Spleen (tissue), 11 donors: Measurements from ENCODE around the gene CFAP43. TPM values are rescaled to one million over a fixed set of nuclear protein-coding genes. Genes with fewer than 3 reads are reported as not detected.

Source experiments
- DNase-seq: peaks from one replicate; pipeline ENCODE4 v3.0.0-alpha.2; 2020
- H3K27ac ChIP-seq, 8 donors: fragments of 200-600 bp; sonication (generic) in 7 of 8; 1 replicate in 4 of 8; 2 replicates in 4 of 8; pipeline versions ENCODE4 v1.5.0 to v1.8.0; 2016 to 2021; ENCODE audit warnings: inconsistent platforms in 4 of 8, mild to moderate bottlenecking in 4 of 8, moderate library complexity in 1 of 8
- H3K27me3 ChIP-seq, 7 donors: fragments of 200-600 bp; sonication (generic) in 6 of 7; replicated peaks in 1 of 7; 1 replicate in 4 of 7; 2 replicates in 3 of 7; pipeline versions ENCODE4 v1.5.0 to v1.8.0; 2016 to 2021; ENCODE audit warnings: inconsistent platforms in 3 of 7, mild to moderate bottlenecking in 1 of 7
- H3K36me3 ChIP-seq, 6 donors: fragments of 200-600 bp; sonication (generic) in 5 of 6; 1 replicate in 4 of 6; 2 replicates in 2 of 6; pipeline versions ENCODE4 v1.5.0 to v1.8.0; 2016 to 2021; ENCODE audit warnings: inconsistent platforms in 2 of 6
- H3K4me1 ChIP-seq, 6 donors: fragments of 200-600 bp; sonication (generic) in 5 of 6; 1 replicate in 3 of 6; 2 replicates in 3 of 6; pipeline versions ENCODE4 v1.5.0 to v1.8.0; 2016 to 2021; ENCODE audit warnings: inconsistent platforms in 3 of 6
- H3K4me3 ChIP-seq, 8 donors: fragments of 200-600 bp; sonication (generic) in 7 of 8; 1 replicate in 4 of 8; 2 replicates in 4 of 8; pipeline versions ENCODE4 v1.5.0 to v1.8.0; 2016 to 2021; ENCODE audit warnings: inconsistent platforms in 4 of 8, mild to moderate bottlenecking in 4 of 8, moderate library complexity in 2 of 8
- H3K9me3 ChIP-seq, 8 donors: fragments of 200-600 bp; sonication (generic) in 7 of 8; 1 replicate in 4 of 8; 2 replicates in 4 of 8; pipeline versions ENCODE4 v1.5.0 to v1.8.0; 2016 to 2021; ENCODE audit warnings: inconsistent platforms in 4 of 8
- POLR2A ChIP-seq, 3 donors: fragments of 450-650 bp; IDR thresholded peaks; one replicate each; pipeline ENCODE4 v1.5.1; 2017; ENCODE audit warnings: antibody characterized with exemption in 3 of 3, mild to moderate bottlenecking in 1 of 3
- POLR2AphosphoS5 ChIP-seq, 3 donors: sonication (generic); formaldehyde crosslinking; IDR thresholded peaks; one replicate each; pipeline ENCODE4 v1.5.1; 2017; ENCODE audit warnings: antibody characterized with exemption in 3 of 3
- WGBS, 5 donors: extraction: QIAGEN DNeasy Blood & Tissue Kit in 3 of 5; methylation state at CpG; one replicate each; pipeline versions ENCODE4 v1.1.5 to v1.1.7; 2013 to 2018; 5-methylcytosine and 5-hydroxymethylcytosine counted together
- intact Hi-C: fragments of 100-400 bp; cut with DNase I; formaldehyde crosslinking; loops from one replicate; pipeline ENCODE4 v1.15.0; 2023; ENCODE audit warnings: low total_unique reads
- polyA plus RNA-seq, 3 donors: library from polyadenylated mRNA; stranded (reverse); fragments of 200-250 nt; gene quantifications; one replicate each; pipeline ENCODE4 v1.2.1, GENCODE V29; 2013
- total RNA-seq, 7 donors: library from RNA; depleted of rRNA in 3 of 7; stranded (reverse); fragments of >200 nt in 3 of 7; fragmentation: NEBNext Ultra II Directional in 4 of 7; extraction: Animal tissue kit (Norgen Biotek cat#: 25700) in 4 of 7; gene quantifications; one replicate each; pipeline versions ENCODE4 v1.1.0 to v1.2.1, GENCODE V29; 2016 to 2021
- TF ChIP-seq, protein P1 (sequence below), 11 experiments: fragments of 200-600 bp in 7 of 11; fragments of 450-650 bp in 4 of 11; sonication (generic) in 4 of 11; IDR thresholded peaks in 8 of 11; conservative IDR thresholded peaks in 3 of 11; 1 replicate in 7 of 11; 2 replicates in 4 of 11; pipeline versions ENCODE4 v1.4.0 to v1.8.0; 2016 to 2021; ENCODE audit warnings: antibody characterized with exemption in 11 of 11, inconsistent platforms in 4 of 11, mild to moderate bottlenecking in 1 of 11
- donor health status: healthy with polysubstance abuse.
- donor health status: DM: no; HTN: no; CAD: no; lungs with moderate emphysema.
- donor health status: DM: no; HTN: no; CAD: no.
- donor health status: Bipolar disorder and iron deficiency.
- donor health status: healthy.
- donor health status: DM: no; HTN: no; CAD: no.
- donor health status: DM: yes; HTN: yes; CAD: no.

The CFAP43 gene
- total and polyA plus RNA-seq, 10 donors: 0.13 to 1.1 (median 0.25) TPM; not detected in 1

DNA sequence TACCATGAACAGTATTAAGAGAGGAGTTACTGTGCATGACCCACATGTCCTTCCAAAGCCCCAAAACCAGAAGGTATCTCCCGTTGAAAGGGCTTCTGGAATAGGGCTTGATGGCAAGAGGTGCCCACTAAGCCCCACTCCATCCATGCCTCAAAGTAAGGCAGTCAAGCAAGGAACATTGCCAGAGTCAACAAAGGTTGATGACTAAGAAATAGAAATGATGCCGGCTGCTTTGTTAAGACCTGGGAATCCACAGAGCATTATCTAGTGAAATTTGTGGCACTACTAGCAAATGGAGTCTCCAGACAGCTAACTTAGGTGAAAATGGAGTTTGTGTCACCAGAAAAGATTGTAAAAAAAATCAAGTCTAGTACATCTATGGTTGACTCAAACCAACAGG lies 104.0 kb downstream of the CFAP43 start:
- intact Hi-C loops: loop anchor here (10.0 kb wide), 2 partner anchors 163 to 213 kb away; partner anchors contain the start of genes SLK and STN1
- peaks cover 0 to 22% (median 6%) of the 10 kb centered on the region in 6 donors for H3K36me3 ChIP-seq
- DNase-seq: no peak
- H3K4me3 ChIP-seq: no peak overlapping the region
- TF ChIP-seq POLR2A (IDR thresholded peaks at IDR 0.05) (no peak), POLR2AphosphoS5 (IDR thresholded peaks at IDR 0.05) (no peak)
- TF ChIP-seq, protein P1, sequence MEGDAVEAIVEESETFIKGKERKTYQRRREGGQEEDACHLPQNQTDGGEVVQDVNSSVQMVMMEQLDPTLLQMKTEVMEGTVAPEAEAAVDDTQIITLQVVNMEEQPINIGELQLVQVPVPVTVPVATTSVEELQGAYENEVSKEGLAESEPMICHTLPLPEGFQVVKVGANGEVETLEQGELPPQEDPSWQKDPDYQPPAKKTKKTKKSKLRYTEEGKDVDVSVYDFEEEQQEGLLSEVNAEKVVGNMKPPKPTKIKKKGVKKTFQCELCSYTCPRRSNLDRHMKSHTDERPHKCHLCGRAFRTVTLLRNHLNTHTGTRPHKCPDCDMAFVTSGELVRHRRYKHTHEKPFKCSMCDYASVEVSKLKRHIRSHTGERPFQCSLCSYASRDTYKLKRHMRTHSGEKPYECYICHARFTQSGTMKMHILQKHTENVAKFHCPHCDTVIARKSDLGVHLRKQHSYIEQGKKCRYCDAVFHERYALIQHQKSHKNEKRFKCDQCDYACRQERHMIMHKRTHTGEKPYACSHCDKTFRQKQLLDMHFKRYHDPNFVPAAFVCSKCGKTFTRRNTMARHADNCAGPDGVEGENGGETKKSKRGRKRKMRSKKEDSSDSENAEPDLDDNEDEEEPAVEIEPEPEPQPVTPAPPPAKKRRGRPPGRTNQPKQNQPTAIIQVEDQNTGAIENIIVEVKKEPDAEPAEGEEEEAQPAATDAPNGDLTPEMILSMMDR (IDR thresholded peaks at IDR 0.05 in 8 of 11, conservative IDR thresholded peaks at IDR 0.05 in 3 of 11): no peak
- peaks cover 0 to 16% (median 4%) of the 10 kb centered on the region in 6 donors for H3K4me1 ChIP-seq
- whole genome bisulfite sequencing, 5 donors: 91 to 95% (median 92%) methylated on average over 2 of the region's 2 CpGs
- no peaks in the 10 kb centered on the region for H3K27me3 ChIP-seq
- no peaks in the 10 kb centered on the region for H3K9me3 ChIP-seq
- no peak overlapping the region for H3K27ac ChIP-seq

DNA sequence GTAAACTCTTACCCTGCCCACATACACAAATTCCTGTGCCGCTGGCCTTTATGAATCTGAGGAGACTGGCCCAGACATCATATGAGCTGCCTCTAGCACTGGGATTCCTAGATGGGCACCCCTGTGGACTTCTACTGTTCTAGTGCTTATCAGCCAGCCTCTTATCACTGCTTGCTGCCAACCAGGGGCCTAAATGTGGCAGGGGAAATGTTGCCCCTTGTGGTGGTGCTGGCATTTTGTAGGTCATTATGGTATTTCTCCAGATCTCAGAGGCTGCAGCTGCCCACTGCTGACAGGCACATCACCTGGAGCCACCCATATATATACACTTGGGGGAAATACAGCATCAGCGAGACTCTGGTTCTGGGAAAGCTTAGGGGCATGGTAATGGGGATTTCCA lies 104.8 kb downstream of the CFAP43 start:
- H3K27ac ChIP-seq: no peak overlapping the region
- DNase-seq: no peak
- H3K4me1 ChIP-seq: peaks cover 5 to 24% (median 12%) of the 10 kb centered on the region in 6 donors
- H3K27me3 ChIP-seq: no peaks in the 10 kb centered on the region
- intact Hi-C loops: loop anchor here (10.0 kb wide), 2 partner anchors 163 to 213 kb away; partner anchors contain the start of genes SLK and STN1
- H3K4me3 ChIP-seq: no peak overlapping the region
- peaks cover 0 to 22% (median 6%) of the 10 kb centered on the region in 6 donors for H3K36me3 ChIP-seq
- TF ChIP-seq POLR2A (IDR thresholded peaks at IDR 0.05): no peak
- TF ChIP-seq POLR2AphosphoS5 (IDR thresholded peaks at IDR 0.05): no peak
- TF ChIP-seq, protein P1 (IDR thresholded peaks at IDR 0.05 in 8 of 11, conservative IDR thresholded peaks at IDR 0.05 in 3 of 11): no peak
- no peaks in the 10 kb centered on the region for H3K9me3 ChIP-seq
- 76 to 88% (median 86%) methylated on average over 2 of the region's 2 CpGs for WGBS, 5 donors

DNA sequence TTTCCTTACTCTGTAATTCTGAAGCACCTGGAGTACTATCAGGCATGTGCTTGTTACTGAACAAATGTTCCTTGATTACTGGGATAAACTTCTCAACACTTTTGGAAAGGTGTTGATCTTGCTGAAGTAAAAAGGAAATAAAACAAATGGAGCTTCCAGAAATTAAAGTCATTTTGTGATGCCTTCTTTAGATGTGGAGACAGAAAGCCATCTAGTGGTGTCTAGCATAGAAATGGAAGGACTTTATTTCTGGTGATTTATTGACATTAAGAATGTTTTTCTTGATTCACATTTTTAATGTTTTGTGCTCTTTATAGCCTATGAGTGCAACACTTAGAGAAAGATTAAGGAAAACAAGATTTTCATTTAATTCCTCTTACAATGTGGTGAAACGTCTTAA lies 108.8 kb downstream of the CFAP43 start:
- intact Hi-C loops: loop anchor here (10.0 kb wide), 2 partner anchors 159 to 209 kb away; partner anchors contain the start of genes SLK and STN1

More for the DNA sequence above, 108.8 kb downstream of the CFAP43 start:
- 70 to 80% (median 79%) methylated on average over 1 of the region's 1 CpG for WGBS, 5 donors
- Histone ChIP-seq H3K27me3 (no peaks in the 10 kb centered on the region), H3K27ac (no peak overlapping the region), H3K9me3 (no peaks in the 10 kb centered on the region), H3K4me1 (peaks cover 6 to 31% (median 20%) of the 10 kb centered on the region in 6 donors), H3K36me3 (peaks cover 0 to 22% (median 6%) of the 10 kb centered on the region in 6 donors), H3K4me3 (no peak overlapping the region)
- no peak for DNase-seq
- TF ChIP-seq, protein P1 (IDR thresholded peaks at IDR 0.05 in 8 of 11, conservative IDR thresholded peaks at IDR 0.05 in 3 of 11): no peak
- TF ChIP-seq POLR2AphosphoS5 (IDR thresholded peaks at IDR 0.05) (no peak), POLR2A (IDR thresholded peaks at IDR 0.05) (no peak)
